Neural progenitor cell (in vitro differentiated cells): ENCODE measurements around the gene ZNF652.

Source experiments
- CTCF ChIP-seq: fragments of 200-600 bp; sonication (generic); IDR thresholded peaks from 2 replicates; pipeline ENCODE4 v1.5.1; 2017; ENCODE audit warnings: antibody characterized with exemption, mild to moderate bottlenecking
- EZH2 ChIP-seq: fragments of 200-600 bp; sonication (generic); IDR thresholded peaks from 2 replicates; pipeline ENCODE4 v1.6.1; 2017; ENCODE audit warnings: antibody characterized with exemption, mild to moderate bottlenecking, moderate library complexity
- EZH2phosphoT487 ChIP-seq: fragments of 200-600 bp; sonication (generic); IDR thresholded peaks from 2 replicates; pipeline ENCODE4 v1.6.1; 2017; ENCODE audit warnings: antibody characterized with exemption

GRCh38 chr17:49387498-49388289 is 25.6 kb upstream of the ZNF652 start:
- TF ChIP-seq CTCF (no peak), EZH2 (no peak), EZH2phosphoT487 (no peak)
